HepG2 (cell line): ENCODE measurements around the gene KLF6. TPM values are rescaled to one million over a fixed set of nuclear protein-coding genes. Genes with fewer than 3 reads are reported as not detected.

Source experiments
- MLXIP ChIP-seq: sonication (generic); formaldehyde crosslinking; IDR thresholded peaks from 2 replicates; pipeline ENCODE4 v1.9.0; 2021; ENCODE audit warnings: missing genetic modification reagents, borderline replicate concordance
- MXD3 ChIP-seq: IDR thresholded peaks from 2 replicates; pipeline ENCODE4 v1.6.1; 2016; ENCODE audit warnings: mild to moderate bottlenecking, missing biosample characterization, missing genetic modification reagents
- MXI1 ChIP-seq: IDR thresholded peaks from 3 replicates; pipeline ENCODE4 v1.6.1; 2012; ENCODE audit warnings: low read depth, low read length, inconsistent platforms, borderline replicate concordance
- NFKBIZ ChIP-seq: IDR thresholded peaks from 2 replicates; pipeline ENCODE4 v1.6.1; 2018; ENCODE audit warnings: missing genetic modification reagents, missing compliant biosample characterization
- PITX1 ChIP-seq: sonication (generic); formaldehyde crosslinking; IDR thresholded peaks from 2 replicates; pipeline ENCODE4 v1.5.1; 2020; ENCODE audit warnings: mild to moderate bottlenecking, missing genetic modification reagents
- POLR2AphosphoS2 ChIP-seq: IDR thresholded peaks from 2 replicates; pipeline ENCODE4 v1.6.1; 2011; ENCODE audit warnings: low read depth, low read length, improper control_type of control experiment
- REST ChIP-seq, 2 experiments: IDR thresholded peaks; 2 replicates each; pipeline ENCODE4 v1.6.1; 2011 to 2012; ENCODE audit warnings: low read length in 2 of 2, borderline replicate concordance in 1 of 2, low read depth in 1 of 2, mild to moderate bottlenecking in 1 of 2, moderate library complexity in 1 of 2
- XRCC5 ChIP-seq: fragments of 200-400 bp; formaldehyde crosslinking; optimal IDR thresholded peaks from 2 replicates; pipeline ENCODE3; 2017; ENCODE audit warnings: mild to moderate bottlenecking, low read length
- ZBTB42 ChIP-seq: sonication (generic); formaldehyde crosslinking; IDR thresholded peaks from 2 replicates; pipeline ENCODE4 v1.5.0; 2020; ENCODE audit warnings: mild to moderate bottlenecking, missing genetic modification reagents
- ZHX2 ChIP-seq, 2 experiments: sonication (generic) in 1 of 2; formaldehyde crosslinking in 1 of 2; IDR thresholded peaks; 2 replicates each; pipeline versions ENCODE4 v1.6.1 to v1.9.0; 2014 to 2022; ENCODE audit warnings: antibody characterized with exemption in 1 of 2, borderline replicate concordance in 1 of 2, inconsistent platforms in 1 of 2, low read depth in 1 of 2, missing genetic modification reagents in 1 of 2
- ZNF530 ChIP-seq: sonication (generic); formaldehyde crosslinking; IDR thresholded peaks from 2 replicates; pipeline ENCODE4 v1.5.0; 2020; ENCODE audit warnings: low read depth, mild to moderate bottlenecking, missing genetic modification reagents
- ZNF605 ChIP-seq: sonication (generic); formaldehyde crosslinking; IDR thresholded peaks from 2 replicates; pipeline ENCODE4 v1.8.0; 2022; ENCODE audit warnings: mild to moderate bottlenecking, missing genetic modification reagents
- ZNF839 ChIP-seq: sonication (generic); formaldehyde crosslinking; IDR thresholded peaks from 2 replicates; pipeline ENCODE4 v1.4.0; 2020; ENCODE audit warnings: missing genetic modification reagents, mild to moderate bottlenecking, borderline replicate concordance
- polyA plus RNA-seq, 8 experiments: library from polyadenylated mRNA; depleted of rRNA in 3 of 8; stranded (reverse) in 7 of 8; unstranded in 1 of 8; fragments of >200 nt; fragmentation: Illumina TruSeq in 4 of 8; extraction: Trizol in 4 of 8; gene quantifications; 2 replicates each; pipeline versions ENCODE4 v1.2.1 to v1.2.3, GENCODE V29; 2011 to 2016; ENCODE audit warnings: low read depth in 4 of 8, missing spikeins in 1 of 8, mixed read lengths in 1 of 8; ENCODE audit not compliant: insufficient read depth in 1 of 8
- total RNA-seq, 5 experiments: library from RNA; depleted of rRNA; stranded (reverse); fragments of >200 nt; fragmentation: Illumina TruSeq; extraction: Trizol; gene quantifications; 2 replicates each; pipeline ENCODE4 v1.2.3, GENCODE V29; 2016; ENCODE audit warnings: low read depth in 1 of 5

KLF6 gene
- total and polyA plus RNA-seq, 2 of the 13 experiments (the other 11 are each of a cell fraction or from before 2014, with no cell fraction given): 27.0 to 71.9 TPM

DNA sequence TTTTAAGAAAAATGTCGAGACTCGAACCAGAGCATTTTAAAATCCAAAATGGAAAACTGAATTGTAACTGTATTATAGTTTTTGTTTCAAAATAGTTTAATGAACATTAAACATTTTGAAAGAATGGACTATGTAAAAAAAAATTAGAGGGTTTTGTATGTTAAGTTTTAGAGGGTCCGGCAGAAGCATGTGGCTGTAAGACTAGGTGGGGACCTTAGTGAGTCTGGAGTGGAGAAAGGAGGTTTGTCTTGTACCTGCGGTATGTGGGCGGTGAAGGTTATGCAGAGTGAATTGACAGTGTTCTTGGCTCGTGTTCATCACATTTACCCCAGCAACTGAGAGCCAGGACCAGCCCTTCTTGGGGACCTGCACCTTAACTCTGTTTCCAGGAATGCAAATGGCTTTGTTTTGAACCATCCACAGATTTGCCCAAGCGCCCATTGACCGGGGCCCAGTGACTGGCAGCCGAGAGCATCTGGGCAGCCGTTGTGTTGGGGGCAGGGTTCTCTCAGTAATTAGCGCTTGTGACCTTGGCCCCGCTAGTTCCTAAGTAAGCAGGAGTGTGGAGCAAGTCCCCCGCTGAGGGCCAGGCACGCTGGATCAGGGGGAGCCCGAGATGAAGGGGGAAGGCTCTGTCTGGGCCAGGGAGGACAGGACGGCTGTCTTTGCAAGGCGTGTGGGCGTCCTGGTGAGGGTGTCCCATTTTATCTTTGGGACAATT is 1.4 kb upstream of the KLF6 start (continued):
- peak; percentile 64; the same call in 1 of the 2 replicates for TF ChIP-seq ZHX2 (IDR thresholded peaks at IDR 0.05; ENCODE audit: low read depth)
- no peak for TF ChIP-seq ZHX2 (CRISPR knock-in tag; IDR thresholded peaks at IDR 0.05; ENCODE audit: borderline replicate concordance)
- TF ChIP-seq MLXIP: no peak
- TF ChIP-seq XRCC5: peak; percentile 73
- peak; percentile 84 for TF ChIP-seq ZNF605 (CRISPR knock-in tag)
- TF ChIP-seq MXD3 (CRISPR knock-in tag): peak; percentile 56; the same call in 1 of the 2 replicates
- peak; percentile 56; the same call in 1 of the 3 replicates for TF ChIP-seq MXI1
- no peak for TF ChIP-seq ZNF839 (CRISPR knock-in tag)
- peak in 1 of 2 experiments; percentile 27; a peak in 1 of 4 replicates for TF ChIP-seq REST (IDR thresholded peaks at IDR 0.05; ENCODE audit: borderline replicate concordance in 1 of 2, low read depth in 1 of 2, low read length in 2 of 2)
- TF ChIP-seq NFKBIZ: peak; percentile 64; the same call in 1 of the 2 replicates
- TF ChIP-seq PITX1: peak; percentile 83
- peak; percentile 73; the same call in 1 of the 2 replicates for TF ChIP-seq POLR2AphosphoS2
- TF ChIP-seq ZBTB42 (CRISPR knock-in tag): no peak
- TF ChIP-seq ZNF530: no peak
